GM23248 (cell line): Measurements from ENCODE around the gene HADHA. TPM values are rescaled to one million over a fixed set of nuclear protein-coding genes. Genes with fewer than 3 reads are reported as not detected.

Source experiments
- DNase-seq: peaks from one replicate; pipeline ENCODE4 v3.0.0-alpha.2; 2015
- H2AFZ ChIP-seq: fragments of 200-600 bp; sonication (generic); 2 replicates; pipeline ENCODE4 v1.6.1; 2016; ENCODE audit warnings: antibody characterized with exemption
- H3F3A ChIP-seq: fragments of 200-600 bp; sonication (generic); 2 replicates; pipeline ENCODE4 v1.6.1; 2016; ENCODE audit warnings: mild to moderate bottlenecking, antibody characterized with exemption, mixed run types; ENCODE audit not compliant: insufficient read depth
- H3K27ac ChIP-seq: fragments of 200-600 bp; sonication (generic); 2 replicates; pipeline ENCODE4 v1.5.1; 2016; ENCODE audit warnings: mild to moderate bottlenecking
- H3K27me3 ChIP-seq: fragments of 200-600 bp; sonication (generic); replicated peaks from 2 replicates; pipeline ENCODE4 v1.6.1; 2016; ENCODE audit warnings: mild to moderate bottlenecking; ENCODE audit not compliant: insufficient read depth
- H3K36me3 ChIP-seq: fragments of 200-600 bp; sonication (generic); 2 replicates; pipeline ENCODE4 v1.6.1; 2016; ENCODE audit warnings: low read depth, mild to moderate bottlenecking
- H3K4me1 ChIP-seq: fragments of 200-600 bp; sonication (generic); 2 replicates; pipeline ENCODE4 v1.6.1; 2016; ENCODE audit warnings: mild to moderate bottlenecking; ENCODE audit not compliant: insufficient read depth
- H3K4me2 ChIP-seq: fragments of 200-600 bp; sonication (generic); one replicate; pipeline ENCODE4 v1.6.1; 2016; ENCODE audit warnings: mild to moderate bottlenecking; ENCODE audit not compliant: unreplicated experiment
- H3K4me3 ChIP-seq: fragments of 200-600 bp; sonication (generic); 2 replicates; pipeline ENCODE4 v1.5.1; 2016; ENCODE audit warnings: mild to moderate bottlenecking
- H3K79me2 ChIP-seq: fragments of 200-600 bp; sonication (generic); 2 replicates; pipeline ENCODE4 v1.6.1; 2016; ENCODE audit warnings: mild to moderate bottlenecking; ENCODE audit not compliant: insufficient read depth
- H3K9ac ChIP-seq: fragments of 200-600 bp; sonication (generic); 2 replicates; pipeline ENCODE4 v1.6.1; 2016; ENCODE audit warnings: mild to moderate bottlenecking
- H3K9me2 ChIP-seq: fragments of 200-600 bp; sonication (generic); 2 replicates; pipeline ENCODE4 v1.6.1; 2016; ENCODE audit warnings: mixed run types, mild to moderate bottlenecking, moderate library complexity; ENCODE audit not compliant: insufficient read depth
- H3K9me3 ChIP-seq: fragments of 200-600 bp; sonication (generic); one replicate; pipeline ENCODE4 v1.6.1; 2017; ENCODE audit warnings: low read depth
- H4K20me1 ChIP-seq: fragments of 200-600 bp; sonication (generic); 2 replicates; pipeline ENCODE4 v1.6.0; 2016; ENCODE audit not compliant: insufficient read depth
- EZH2 ChIP-seq: fragments of 200-600 bp; sonication (generic); IDR thresholded peaks from 2 replicates; pipeline ENCODE4 v1.6.1; 2018; ENCODE audit warnings: antibody characterized with exemption, mild to moderate bottlenecking; ENCODE audit not compliant: insufficient read depth, poor library complexity, severe bottlenecking
- EZH2phosphoT487 ChIP-seq: fragments of 200-600 bp; sonication (generic); IDR thresholded peaks from 2 replicates; pipeline ENCODE4 v1.6.1; 2018; ENCODE audit warnings: antibody characterized with exemption, moderate library complexity, mild to moderate bottlenecking, low read depth; ENCODE audit not compliant: insufficient read depth
- WGBS, 2 experiments: methylation state at CpG; one replicate each; pipeline ENCODE4 v1.1.6; 2015 to 2017; ENCODE audit warnings: low lambda C conversion rate in 2 of 2, low coverage in 1 of 2; ENCODE audit errors: missing lambda C conversion rate in 2 of 2; 5-methylcytosine and 5-hydroxymethylcytosine counted together
- in situ Hi-C: fragments of 300-500 bp; cut with MboI; formaldehyde crosslinking; loops from 2 replicates; pipeline ENCODE4 v1.15.0; 2020
- polyA plus RNA-seq: library from polyadenylated mRNA; unstranded; fragments of >200 nt; fragmentation: Nextera tagmentation; extraction: Ambion mirVana; gene quantifications from 2 replicates; pipeline ENCODE4 v1.2.1, GENCODE V29; 2016
- total RNA-seq: library from RNA; depleted of rRNA; stranded (reverse); fragments of >200 nt; shearing (Covaris generic); gene quantifications from 2 replicates; pipeline ENCODE4 v1.2.3, GENCODE V29; 2014

HADHA gene
- total and polyA plus RNA-seq, 2 experiments from 2014 or later = 121 to 122 TPM

GRCh38 chr2:26276484-26277227, 32.2 kb upstream of the HADHA start:
- no peaks in the 10 kb centered on the region for H3K9me3 ChIP-seq
- H2AFZ ChIP-seq = no peak overlapping the region
- no peak overlapping the region for H3K4me2 ChIP-seq
- H3K9me2 ChIP-seq = no peaks in the 10 kb centered on the region
- peaks cover 21% of the 10 kb centered on the region for H3K4me1 ChIP-seq
- H4K20me1 ChIP-seq = no peaks in the 10 kb centered on the region
- WGBS, 2 experiments = 90% methylated on average over 4 of the region's 4 CpGs
- no peak overlapping the region for H3K27ac ChIP-seq
- no peak for DNase-seq
- peaks cover 20% of the 10 kb centered on the region for H3K79me2 ChIP-seq
- H3K27me3 ChIP-seq = no peaks in the 10 kb centered on the region
- peaks cover 38% of the 10 kb centered on the region for H3K36me3 ChIP-seq
- H3K4me3 ChIP-seq = no peak overlapping the region
- H3K9ac ChIP-seq = no peak overlapping the region
- no peak for TF ChIP-seq EZH2
- no peak for TF ChIP-seq EZH2phosphoT487
- H3F3A ChIP-seq = peaks cover 22% of the 10 kb centered on the region
- in situ Hi-C loops = no loop called here

GRCh38 chr2:26274058-26274613, 29.7 kb upstream of the HADHA start:
- H3K27ac ChIP-seq = peak overlapping the region; percentile 89
- no peak overlapping the region for H2AFZ ChIP-seq

GRCh38 chr2:26273501-26273900, 29.1 kb upstream of the HADHA start:
- Histone ChIP-seq H3K9ac (peak overlapping the region; percentile 53), H3K79me2 (peaks cover 20% of the 10 kb centered on the region)
- no peak for TF ChIP-seq EZH2phosphoT487
- no peak for TF ChIP-seq EZH2

More at GRCh38 chr2:26274058-26274613, 29.7 kb upstream of the HADHA start:
- no peaks in the 10 kb centered on the region for H3K27me3 ChIP-seq
- TF ChIP-seq EZH2phosphoT487 = no peak
- no peak for TF ChIP-seq EZH2
- peak; percentile 94 for DNase-seq
- in situ Hi-C loops = no loop called here
- H3K9ac ChIP-seq = peak overlapping the region; percentile 60
- H4K20me1 ChIP-seq = no peaks in the 10 kb centered on the region
- H3K9me2 ChIP-seq = no peaks in the 10 kb centered on the region
- peak overlapping the region; percentile 47 for H3K4me3 ChIP-seq
- peaks cover 36% of the 10 kb centered on the region for H3K4me1 ChIP-seq
- H3K36me3 ChIP-seq = peaks cover 16% of the 10 kb centered on the region
- H3K9me3 ChIP-seq = no peaks in the 10 kb centered on the region
- H3K4me2 ChIP-seq = peak overlapping the region; percentile 68
- peaks cover 37% of the 10 kb centered on the region for H3F3A ChIP-seq
- H3K79me2 ChIP-seq = peaks cover 20% of the 10 kb centered on the region
- WGBS, 2 experiments = 3 to 8% methylated on average over 5 of the region's 5 CpGs

GRCh38 chr2:26270373-26270772, 25.9 kb upstream of the HADHA start:
- no peak for TF ChIP-seq EZH2
- no peak for TF ChIP-seq EZH2phosphoT487
- H3K4me2 ChIP-seq = no peak overlapping the region
- no peaks in the 10 kb centered on the region for H3K36me3 ChIP-seq
- peaks cover 56% of the 10 kb centered on the region for H3F3A ChIP-seq
- no peak overlapping the region for H3K4me3 ChIP-seq
- H3K9ac ChIP-seq = peak overlapping the region; percentile 10; the same call in 1 of the 2 replicates
- H2AFZ ChIP-seq = no peak overlapping the region
- no peaks in the 10 kb centered on the region for H3K9me2 ChIP-seq
- peaks cover 45% of the 10 kb centered on the region for H3K4me1 ChIP-seq
- in situ Hi-C loops = no loop called here
- DNase-seq = no peak
- H4K20me1 ChIP-seq = no peaks in the 10 kb centered on the region
- no peaks in the 10 kb centered on the region for H3K9me3 ChIP-seq
- peak overlapping the region; percentile 7; the same call in 1 of the 2 replicates for H3K27ac ChIP-seq
- H3K27me3 ChIP-seq = no peaks in the 10 kb centered on the region
- peaks cover 13% of the 10 kb centered on the region; the same call in 1 of the 2 replicates for H3K79me2 ChIP-seq

More at GRCh38 chr2:26273501-26273900, 29.1 kb upstream of the HADHA start:
- Histone ChIP-seq H3K36me3 (0 out of 2 replicates have a peak, but pooled peaks cover 11% of the 10 kb centered on the region), H3K4me3 (peak overlapping the region; percentile 1; the same call in 1 of the 2 replicates), H3K27me3 (no peaks in the 10 kb centered on the region), H2AFZ (no peak overlapping the region), H3K4me1 (peaks cover 36% of the 10 kb centered on the region), H4K20me1 (no peaks in the 10 kb centered on the region), H3F3A (peaks cover 40% of the 10 kb centered on the region), H3K4me2 (peak overlapping the region; percentile 68), H3K9me2 (no peaks in the 10 kb centered on the region), H3K9me3 (no peaks in the 10 kb centered on the region), H3K27ac (peak overlapping the region; percentile 89)
- DNase-seq = peak; percentile 20
- in situ Hi-C loops = no loop called here
- WGBS, 2 experiments = 52 to 57% methylated on average over 2 of the region's 2 CpGs
